Dermis lymphatic vessel endothelial cell (primary cell): ENCODE data around the gene GPR31. TPM values are rescaled to one million over a fixed set of nuclear protein-coding genes. Genes with fewer than 3 reads are reported as not detected.

Experiments
- total RNA-seq: library from RNA; depleted of rRNA; stranded (reverse); fragments of >200 nt; gene quantifications from 2 replicates; pipeline ENCODE4 v1.2.1, GENCODE V29; 2014

The GPR31 gene, protein sequence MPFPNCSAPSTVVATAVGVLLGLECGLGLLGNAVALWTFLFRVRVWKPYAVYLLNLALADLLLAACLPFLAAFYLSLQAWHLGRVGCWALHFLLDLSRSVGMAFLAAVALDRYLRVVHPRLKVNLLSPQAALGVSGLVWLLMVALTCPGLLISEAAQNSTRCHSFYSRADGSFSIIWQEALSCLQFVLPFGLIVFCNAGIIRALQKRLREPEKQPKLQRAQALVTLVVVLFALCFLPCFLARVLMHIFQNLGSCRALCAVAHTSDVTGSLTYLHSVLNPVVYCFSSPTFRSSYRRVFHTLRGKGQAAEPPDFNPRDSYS
- total RNA-seq, result not detected in 2 replicates

DNA sequence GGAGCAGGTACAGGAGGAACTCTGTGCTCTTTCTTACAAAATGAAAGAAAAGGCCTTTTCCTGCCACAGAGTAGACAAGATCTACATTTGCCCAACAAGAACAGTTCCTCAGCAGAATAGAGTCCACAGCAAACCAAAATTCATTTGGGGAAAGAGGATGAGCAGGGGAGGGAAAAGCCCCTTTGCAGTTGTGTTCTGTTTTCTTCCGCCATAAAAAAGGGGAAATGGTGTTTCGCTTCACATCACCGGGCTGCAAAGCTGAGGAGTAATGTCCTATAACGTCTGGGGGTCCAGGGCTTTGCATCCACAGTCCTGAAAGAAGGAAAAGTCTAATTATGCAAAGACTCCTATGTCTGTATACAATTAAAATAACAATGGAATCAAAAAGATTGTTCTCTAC lies at the start of gene GPR31:
Gene GPR31, minus strand, starts transcription at position 118 of the 400 bp plus-strand sequence. CDS start 149 bp downstream, outside the sequence.

GRCh38 chr6:167122827-167123657 lies 34.7 kb downstream of the GPR31 start, which contains the start of gene CCR6:
CCR6 (plus strand) TSS chr6:167123096; CDS start chr6:167136135, 13,039 bp downstream.

Other genes starting within 250 kb of the GPR31 start
- 10.1 and 21.0 TPM in 2 replicates for gene RNASET2, start 201.4 kb downstream of the GPR31 start, total RNA-seq
- 8.1 and 12.2 TPM in 2 replicates for gene CEP43, start 158.6 kb downstream of the GPR31 start, total RNA-seq
- not detected in 2 replicates for gene CCR6, start 34.9 kb downstream of the GPR31 start, total RNA-seq
- not detected in 2 replicates for gene UNC93A, start 133.3 kb upstream of the GPR31 start, total RNA-seq
- gene TTLL2, start 167.1 kb upstream of the GPR31 start, total RNA-seq, result not detected in 2 replicates